NCI-H2227 (cell line): ENCODE data around the gene HNF1A.
A peak's percentile ranks its signal among the peaks of the same experiment; 100 is the strongest.

Experiments used
- DNase-seq: peaks from one replicate; lab custom pipeline; 2025; ENCODE audit not compliant: unreplicated experiment; lab: John Stamatoyannopoulos, UW

HNF1A gene

GRCh38 chr12:121009741-121010140 lies 31.4 kb downstream of the HNF1A start:
- DNase-seq: peak; percentile 23

GRCh38 chr12:121010860-121011259 lies 32.5 kb downstream of the HNF1A start:
- no peak for DNase-seq

- DNase-seq: no peak
These were observed 33.5 kb downstream of the HNF1A start for GRCh38 chr12:121011820-121012219.

DNA sequence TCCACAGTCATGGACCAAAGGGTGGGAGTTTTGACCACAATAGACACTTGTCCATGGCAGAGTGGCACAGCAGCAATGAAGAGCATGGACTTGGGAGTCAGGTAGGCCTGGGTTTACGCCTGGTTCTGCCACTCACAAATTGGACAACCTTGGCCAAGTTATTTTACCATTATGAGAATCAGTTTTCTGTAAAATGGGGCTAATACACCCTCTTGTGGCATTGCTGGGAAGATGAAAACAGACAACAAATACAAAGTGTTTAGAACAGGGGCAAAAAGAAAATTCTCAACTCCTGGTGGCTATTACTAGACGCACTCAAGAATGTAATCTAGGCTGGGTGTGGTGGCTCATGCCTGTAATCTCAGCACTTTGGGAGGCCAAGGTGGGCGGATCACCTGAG lies 35.4 kb downstream of the HNF1A start:
- no peak for DNase-seq

GRCh38 chr12:121015825-121016766 lies 37.8 kb downstream of the HNF1A start, which contains the start of gene C12orf43:
TSS of gene C12orf43 (minus strand) at chr12:121016487. CDS start at chr12:121016474, 13 bp downstream.
- DNase-seq: peak; percentile 96

DNA sequence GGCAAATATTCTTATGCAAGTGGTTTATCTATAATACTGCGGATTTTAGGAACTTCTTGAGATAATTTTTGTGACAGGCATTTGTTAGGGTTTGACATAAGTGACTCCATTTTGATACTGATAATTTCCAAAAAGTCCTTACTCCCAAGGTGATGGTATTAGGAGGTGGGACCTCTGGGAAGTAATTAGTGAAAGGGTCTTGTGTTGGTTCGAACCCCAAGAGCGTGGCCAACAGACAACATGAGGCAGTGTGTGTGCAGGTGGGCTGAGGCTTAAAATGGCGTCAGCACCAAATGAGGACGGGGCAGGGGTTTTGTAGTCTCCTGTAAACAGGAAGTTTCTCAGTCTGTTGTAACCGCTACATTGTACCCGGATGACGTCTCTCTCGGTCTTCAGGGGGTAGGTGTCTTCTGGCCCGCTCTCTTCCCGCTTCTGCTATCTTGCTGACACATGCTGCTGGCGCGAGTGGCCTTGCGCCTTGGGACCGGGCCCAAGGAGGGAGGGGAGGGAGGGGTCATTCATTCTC lies 39.7 kb downstream of the HNF1A start:
- DNase-seq: no peak

GRCh38 chr12:121018860-121019617 lies 40.7 kb downstream of the HNF1A start:
- DNase-seq: no peak

- no peak for DNase-seq
These were observed 43.4 kb downstream of the HNF1A start for GRCh38 chr12:121021754-121022153.

- DNase-seq: no peak
These were observed 44.4 kb downstream of the HNF1A start for GRCh38 chr12:121022713-121023112.

DNA sequence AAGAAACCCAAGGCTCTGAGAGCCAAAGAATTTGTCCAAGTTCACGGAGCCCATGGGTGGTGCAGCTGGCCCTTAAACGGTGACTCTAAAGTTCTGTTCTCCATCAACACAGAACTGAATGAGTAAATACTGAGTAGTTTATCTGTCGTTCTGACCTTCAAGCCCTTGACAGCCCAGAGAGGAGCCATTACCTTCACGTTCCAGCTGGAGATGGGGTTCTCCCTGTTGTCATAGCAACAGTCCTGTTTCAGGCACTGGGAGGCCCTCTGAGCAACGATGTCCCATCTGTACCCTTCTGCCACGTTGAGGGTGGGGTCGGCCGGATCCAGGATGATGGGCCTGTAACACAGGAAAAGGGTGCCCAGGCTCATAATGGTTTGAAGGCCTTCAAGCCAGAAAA lies 45.5 kb downstream of the HNF1A start:
- no peak for DNase-seq

DNA sequence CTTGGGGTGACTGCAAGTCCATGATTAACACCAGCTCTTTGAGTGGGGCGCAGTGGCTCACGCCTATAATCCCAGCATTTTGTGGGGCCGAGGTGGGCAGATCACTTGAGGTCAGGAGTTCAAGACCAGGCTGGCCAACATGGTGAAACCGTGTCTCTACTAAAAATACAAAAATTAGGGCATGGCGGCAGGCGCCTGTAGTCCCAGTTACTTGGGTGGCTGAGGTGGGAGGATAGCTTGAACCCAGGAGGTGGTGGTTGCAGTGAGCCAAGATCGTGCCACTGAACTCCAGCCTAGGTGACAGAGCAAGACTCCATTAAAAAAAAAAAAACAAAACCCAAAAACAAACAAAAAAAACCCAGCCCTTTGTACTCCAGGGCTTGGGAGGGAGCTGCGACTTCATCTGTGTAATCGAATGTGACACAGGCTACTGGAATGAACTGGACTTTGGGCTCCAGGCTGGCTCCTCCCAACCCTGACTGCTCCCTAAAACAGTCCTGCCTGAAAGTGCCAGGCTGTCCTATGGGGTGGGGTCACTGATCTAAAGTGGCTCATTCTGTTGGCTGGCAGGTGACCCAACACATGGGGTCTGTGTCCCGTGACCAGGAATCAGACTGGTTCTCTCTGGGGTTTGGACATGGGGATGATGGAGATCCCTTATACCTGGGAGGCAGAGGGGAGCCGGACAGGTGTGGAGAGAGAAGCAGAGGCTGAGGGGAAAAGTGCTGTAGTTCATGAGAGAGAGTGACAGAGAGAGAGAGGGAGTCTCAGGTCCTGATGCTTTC lies 47.3 kb downstream of the HNF1A start:
- DNase-seq: no peak

DNA sequence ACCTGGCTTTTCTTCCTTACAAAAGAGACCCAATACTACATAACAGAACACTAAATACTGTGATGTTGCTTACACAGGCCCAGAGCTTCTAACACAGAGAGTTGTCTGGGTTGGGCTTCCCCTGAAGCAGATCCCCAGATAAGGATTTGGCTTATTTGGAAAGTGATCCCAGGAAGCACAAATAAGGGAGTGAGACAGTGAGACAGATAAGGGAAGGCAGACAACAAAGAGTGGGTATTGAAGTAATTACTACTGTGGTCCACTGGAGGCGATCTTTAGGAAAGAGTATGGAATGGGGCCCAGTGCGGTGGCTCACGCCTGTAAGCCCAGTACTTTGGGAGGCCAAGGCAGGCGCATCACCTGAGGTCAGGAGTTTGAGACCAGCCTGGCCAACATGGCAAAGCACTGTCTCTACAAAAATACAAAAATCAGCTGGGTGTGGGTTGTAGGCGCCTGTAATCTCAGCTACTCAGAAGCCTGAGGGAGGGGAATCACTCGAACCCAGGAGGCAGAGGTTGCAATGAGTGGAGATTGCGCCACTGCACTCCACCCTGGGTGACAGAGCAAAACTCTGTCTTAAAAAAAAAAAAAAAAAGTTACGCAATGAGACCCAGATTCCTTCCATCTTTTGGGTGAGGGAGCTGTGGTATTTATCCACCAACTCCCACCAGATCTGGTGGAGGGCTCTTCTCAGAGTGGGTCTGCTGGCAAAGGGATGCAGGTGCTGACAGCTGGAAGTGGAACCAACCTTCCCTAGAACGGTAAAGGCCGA lies 48.1 kb downstream of the HNF1A start:
- no peak for DNase-seq

DNA sequence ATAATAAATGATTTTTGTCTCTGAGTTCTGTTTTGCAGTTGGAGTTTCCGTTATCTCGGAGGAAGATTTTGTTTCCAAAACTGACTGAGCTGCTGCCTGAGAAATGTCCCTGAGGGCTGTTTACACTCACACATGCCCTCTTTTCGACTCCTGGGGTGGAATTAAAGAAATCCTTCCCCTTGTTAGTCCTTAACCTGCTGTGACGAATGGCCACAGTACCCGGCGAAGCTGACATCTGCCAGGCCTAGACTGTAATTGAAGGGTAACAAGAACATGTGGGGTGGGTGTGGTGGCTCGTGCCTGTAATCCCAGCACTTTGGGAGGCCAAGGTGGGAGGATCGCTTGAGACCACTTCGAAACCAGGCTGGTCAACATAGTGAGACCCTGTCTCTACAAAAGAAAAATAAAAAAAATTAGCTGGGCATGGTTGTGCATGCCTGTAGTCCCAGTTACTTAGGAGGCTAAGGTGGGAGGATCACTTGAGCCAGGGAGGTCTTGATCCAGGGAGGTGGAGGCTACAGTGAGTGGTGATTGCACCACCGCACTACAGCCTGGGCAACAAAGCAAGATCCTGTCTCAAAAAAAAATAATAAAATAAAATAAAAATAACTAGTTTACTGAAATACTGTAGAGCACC lies 52.4 kb downstream of the HNF1A start:
- no peak for DNase-seq

- no peak for DNase-seq
These were observed 55.4 kb downstream of the HNF1A start for GRCh38 chr12:121033625-121034349.

DNA sequence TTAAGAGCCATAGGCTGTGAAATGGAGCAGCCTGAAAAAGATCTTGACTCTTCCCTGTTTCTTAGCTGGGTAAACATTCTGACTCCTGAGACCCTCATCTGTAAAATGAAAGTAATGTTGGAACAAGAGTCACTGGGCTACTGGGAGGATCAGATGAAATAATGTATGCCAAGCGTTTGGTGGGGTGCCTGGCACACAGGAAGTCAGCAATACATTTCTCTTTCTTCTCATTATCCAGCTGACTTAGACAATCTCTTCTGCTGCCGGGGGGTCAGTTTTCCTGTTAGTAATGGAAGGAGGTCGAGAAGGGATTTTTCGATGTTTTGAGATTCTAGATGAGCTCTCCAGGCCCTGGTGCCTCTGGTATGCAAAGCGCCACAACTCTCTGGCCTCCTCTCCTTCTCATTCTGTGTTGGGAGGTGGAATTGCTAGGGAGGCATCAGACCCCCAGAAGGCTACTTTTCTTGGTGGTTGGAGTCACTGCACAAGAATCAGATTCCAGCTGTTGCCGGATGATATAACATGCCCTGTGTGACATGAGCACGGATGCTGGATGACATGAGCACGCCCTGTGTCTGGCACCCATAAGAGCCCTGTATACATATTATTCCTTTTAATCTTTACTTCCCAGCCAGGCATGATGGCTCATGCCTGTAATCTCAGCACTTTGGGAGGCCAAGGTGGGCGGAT lies 56.4 kb downstream of the HNF1A start:
- no peak for DNase-seq

- DNase-seq: no peak
These were observed 58.5 kb downstream of the HNF1A start for GRCh38 chr12:121036810-121037326.

- no peak for DNase-seq
These were observed 60.7 kb downstream of the HNF1A start, which contains the start of gene OASL for GRCh38 chr12:121038861-121039668. TSS of gene OASL (minus strand) at chr12:121039246. CDS start at chr12:121038971, 275 bp downstream.
